Brain pericyte (primary cell): ENCODE results near the gene ATXN7L1.
A peak's percentile ranks its signal among the peaks of the same experiment; 100 is the strongest.

ENCODE experiments used
- DNase-seq: peaks from one replicate; pipeline ENCODE4 v3.0.0-alpha.2; 2012; ENCODE audit warnings: low read depth, low spot score

ATXN7L1 gene

GRCh38 chr7:105584165-105584564 is 292.2 kb downstream of the ATXN7L1 start:
- no peak for DNase-seq

GRCh38 chr7:105583061-105583460 is 293.3 kb downstream of the ATXN7L1 start:
- no peak for DNase-seq

- DNase-seq = peak; percentile 5
These were observed 295.2 kb downstream of the ATXN7L1 start, which contains the start of gene EFCAB10 for GRCh38 chr7:105581066-105581811. TSS of gene EFCAB10 (minus strand) at chr7:105581493. CDS start at chr7:105581463, 30 bp downstream.

- no peak for DNase-seq
These were observed 296.2 kb downstream of the ATXN7L1 start for GRCh38 chr7:105580022-105580740.

GRCh38 chr7:105578496-105578895 is 297.9 kb downstream of the ATXN7L1 start:
- DNase-seq = no peak

GRCh38 chr7:105577251-105577650 is 299.1 kb downstream of the ATXN7L1 start:
- DNase-seq = no peak

- no peak for DNase-seq
These were observed 304.5 kb downstream of the ATXN7L1 start for GRCh38 chr7:105571891-105572290.

- DNase-seq = no peak
These were observed 308.6 kb downstream of the ATXN7L1 start for GRCh38 chr7:105567821-105568220.

GRCh38 chr7:105567024-105567423 is 309.4 kb downstream of the ATXN7L1 start:
- DNase-seq = no peak

GRCh38 chr7:105565190-105565589 is 311.2 kb downstream of the ATXN7L1 start:
- no peak for DNase-seq

GRCh38 chr7:105559926-105560325 is 316.5 kb downstream of the ATXN7L1 start:
- DNase-seq = no peak
